Measurements from ENCODE around the gene DNM3.

Gene DNM3

DNA sequence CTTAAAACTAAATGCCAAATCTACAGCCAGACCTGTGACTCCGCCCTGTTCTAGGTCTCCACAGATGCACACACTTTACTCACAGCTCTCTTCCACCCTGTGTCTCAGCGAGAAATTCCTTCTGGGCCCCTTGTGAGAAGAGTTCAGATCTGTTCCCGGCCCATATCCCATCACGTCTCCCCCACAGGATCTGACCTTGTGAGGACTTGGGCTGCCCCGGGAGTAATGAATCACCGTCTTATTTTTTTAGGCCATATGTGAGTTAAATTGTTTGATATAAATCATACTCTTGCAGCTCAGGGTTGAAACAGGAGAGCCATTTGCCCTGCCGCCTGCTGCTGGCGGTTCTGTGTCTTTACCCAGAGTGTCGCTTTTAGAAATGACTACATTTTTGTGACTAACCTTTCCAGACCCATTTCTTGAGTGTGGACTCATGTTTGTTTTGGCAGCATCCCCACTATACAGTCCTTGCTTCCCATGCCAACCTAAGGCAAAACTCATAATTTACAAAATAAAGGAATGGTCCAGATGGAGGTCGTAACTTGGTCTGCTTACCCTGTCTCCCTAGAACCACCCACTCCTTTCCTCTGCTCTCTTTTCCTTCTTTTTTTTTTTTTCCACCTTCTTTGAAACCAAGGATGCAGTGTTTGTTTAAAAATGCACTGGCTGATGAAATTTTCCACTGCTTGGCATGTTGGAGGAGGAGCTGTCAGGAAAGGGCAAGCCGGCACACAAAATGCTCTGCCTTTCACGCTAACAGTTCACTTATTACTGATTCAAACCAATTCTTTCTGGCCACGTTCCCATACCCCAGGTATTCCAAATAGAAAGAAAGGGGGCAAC is 481.1 kb downstream of the DNM3 start:
- no peak for DNase-seq (ENCODE audit: low read depth, low spot score)

DNA sequence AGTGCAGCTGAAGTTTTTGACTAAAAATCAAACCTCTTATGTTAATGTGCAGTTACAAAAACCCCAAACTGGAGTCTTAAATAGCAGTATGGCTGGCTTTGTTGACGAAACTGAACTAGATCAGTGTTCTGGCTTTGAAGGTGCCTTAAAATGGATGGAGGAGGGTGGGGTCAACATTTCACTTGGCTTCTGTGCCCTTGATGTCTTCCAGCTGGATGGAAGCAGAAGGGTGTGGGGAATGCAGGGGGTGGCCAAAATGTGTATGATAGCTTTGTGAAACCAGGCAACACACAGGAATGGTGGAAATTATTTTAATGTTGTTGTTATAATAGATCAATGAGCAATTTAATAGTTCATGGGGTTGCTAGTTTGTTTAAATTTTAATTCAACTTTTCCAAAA is 482.4 kb downstream of the DNM3 start:
- DNase-seq (ENCODE audit: low read depth, low spot score): no peak

GRCh38 chr1:172324086-172324485 is 482.8 kb downstream of the DNM3 start:
- DNase-seq (ENCODE audit: low read depth, low spot score): no peak

GRCh38 chr1:172324761-172325160 is 483.5 kb downstream of the DNM3 start:
- no peak for DNase-seq (ENCODE audit: low read depth, low spot score)

GRCh38 chr1:172325531-172325930 is 484.2 kb downstream of the DNM3 start:
- no peak for DNase-seq (ENCODE audit: low read depth, low spot score)

GRCh38 chr1:172326136-172326535 is 484.8 kb downstream of the DNM3 start:
- DNase-seq (ENCODE audit: low read depth, low spot score): no peak

GRCh38 chr1:172328266-172328665 is 487.0 kb downstream of the DNM3 start:
- DNase-seq (ENCODE audit: low read depth, low spot score): no peak

GRCh38 chr1:172332230-172332629 is 490.9 kb downstream of the DNM3 start:
- DNase-seq (ENCODE audit: low read depth, low spot score): no peak

DNA sequence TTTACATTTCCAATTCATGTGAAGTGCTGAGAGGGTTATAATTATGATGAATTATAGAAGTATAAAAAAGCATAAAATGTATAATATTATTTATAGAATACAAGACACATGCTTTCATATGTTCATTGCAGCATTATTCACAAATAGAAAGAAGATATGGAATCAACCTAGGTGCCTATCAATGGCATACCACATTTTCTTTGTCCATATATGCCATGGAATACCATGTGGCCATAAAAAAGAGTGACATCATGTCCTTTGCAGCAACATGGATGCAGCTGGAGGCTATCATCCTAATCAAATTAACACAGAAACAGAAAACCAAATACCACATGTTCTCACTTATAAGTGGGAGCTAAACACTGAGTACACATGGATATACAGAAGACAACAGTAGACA is 494.1 kb downstream of the DNM3 start:
- DNase-seq (ENCODE audit: low read depth, low spot score): no peak

DNA sequence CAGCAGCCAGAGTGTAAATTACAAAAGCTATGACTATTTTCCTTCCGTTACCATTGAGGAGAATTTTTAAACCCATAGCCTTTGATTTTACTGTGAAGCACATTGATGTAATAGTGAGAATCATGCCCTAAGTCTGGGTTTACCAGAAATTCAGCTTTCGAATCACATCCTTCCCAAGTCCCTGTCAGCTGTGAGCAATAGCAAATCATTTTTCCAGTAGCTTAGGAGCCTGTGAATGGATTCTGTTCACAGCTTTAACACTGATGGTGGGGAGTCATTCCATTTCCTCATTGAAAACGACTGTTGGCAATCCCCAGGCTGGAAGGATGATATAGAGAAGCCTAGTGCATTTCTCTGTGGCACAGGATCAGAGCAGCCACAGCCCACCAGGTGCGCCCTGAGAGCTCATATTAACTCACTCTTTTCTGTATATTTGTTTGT is 497.0 kb downstream of the DNM3 start:
- DNase-seq (ENCODE audit: low read depth, low spot score): no peak

GRCh38 chr1:172339842-172340241 is 498.5 kb downstream of the DNM3 start:
- DNase-seq (ENCODE audit: low read depth, low spot score): no peak

DNA sequence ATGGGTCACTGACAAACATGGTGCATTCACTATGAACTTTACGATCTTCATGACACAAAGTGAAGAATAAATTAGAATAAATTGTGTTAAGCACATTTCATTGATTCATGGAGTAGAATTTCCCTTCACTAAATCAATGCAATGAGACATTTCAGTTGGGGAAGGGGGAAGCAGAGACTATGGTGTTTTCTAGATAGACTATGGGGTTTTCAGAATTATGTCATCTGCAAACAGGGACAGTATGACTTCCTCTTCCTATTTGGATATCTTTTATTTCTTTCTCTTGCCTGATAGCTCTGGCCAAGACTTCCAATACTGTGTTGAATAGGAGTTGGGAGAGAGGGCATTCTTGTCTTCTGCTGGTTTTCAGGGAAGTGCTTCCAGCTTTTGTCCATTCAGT is 499.2 kb downstream of the DNM3 start:
- DNase-seq (ENCODE audit: low read depth, low spot score): no peak

- no peak for DNase-seq (ENCODE audit: low read depth, low spot score)
Measured at GRCh38 chr1:172341697-172342096, 500.4 kb downstream of the DNM3 start.

DNA sequence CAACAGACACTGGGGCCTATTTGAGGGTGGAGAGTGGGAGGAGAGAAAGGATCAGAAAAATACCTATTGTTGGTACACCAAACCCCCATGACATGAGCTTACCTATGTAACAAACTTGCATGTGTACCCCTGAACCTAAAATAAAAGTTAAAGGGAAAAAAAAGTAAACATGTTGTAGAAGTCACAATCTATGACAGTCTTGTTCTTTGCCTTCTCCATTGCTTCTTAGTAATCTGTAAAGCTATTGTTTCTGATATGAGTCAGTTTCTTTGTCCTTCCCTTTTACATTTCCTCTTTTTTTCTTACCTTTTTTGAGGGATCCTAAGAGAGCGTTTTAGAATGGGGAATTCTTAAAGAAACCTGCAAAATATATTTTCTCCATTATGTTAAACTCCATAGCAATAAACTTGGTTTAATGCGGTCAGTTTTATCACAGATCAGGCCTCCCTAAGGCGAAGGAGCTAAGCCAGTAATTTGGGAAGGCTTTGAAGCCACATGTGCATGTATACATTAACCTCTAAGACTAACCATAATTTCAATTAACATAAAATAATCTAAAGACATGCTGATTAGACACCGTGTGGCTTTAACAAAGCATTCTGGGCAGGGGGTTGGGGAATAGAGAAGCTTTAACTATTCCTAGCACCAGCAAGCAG is 501.4 kb downstream of the DNM3 start:
- no peak for DNase-seq (ENCODE audit: low read depth, low spot score)

GRCh38 chr1:172343240-172344160 is 502.2 kb downstream of the DNM3 start:
- no peak for DNase-seq (ENCODE audit: low read depth, low spot score)

DNA sequence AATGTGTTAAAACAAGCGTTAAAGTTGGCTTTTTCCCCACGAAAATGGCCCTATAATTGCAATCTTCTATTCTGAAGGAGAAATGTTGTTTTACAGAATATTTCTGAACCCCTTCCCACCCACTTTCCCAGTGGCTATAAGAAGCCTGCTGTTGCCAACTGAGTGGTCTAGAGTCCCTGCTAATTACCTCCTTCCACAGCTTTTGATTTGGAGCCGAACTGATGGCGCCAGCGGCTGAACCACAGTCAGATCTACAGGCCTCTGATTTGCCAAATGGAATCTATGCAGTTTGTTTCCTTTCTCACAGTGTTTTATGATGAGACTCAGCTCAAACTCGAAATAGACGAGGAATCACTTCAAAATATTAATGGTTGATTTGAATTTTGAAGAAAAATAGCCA is 503.1 kb downstream of the DNM3 start:
- no peak for DNase-seq (ENCODE audit: low read depth, low spot score)

DNA sequence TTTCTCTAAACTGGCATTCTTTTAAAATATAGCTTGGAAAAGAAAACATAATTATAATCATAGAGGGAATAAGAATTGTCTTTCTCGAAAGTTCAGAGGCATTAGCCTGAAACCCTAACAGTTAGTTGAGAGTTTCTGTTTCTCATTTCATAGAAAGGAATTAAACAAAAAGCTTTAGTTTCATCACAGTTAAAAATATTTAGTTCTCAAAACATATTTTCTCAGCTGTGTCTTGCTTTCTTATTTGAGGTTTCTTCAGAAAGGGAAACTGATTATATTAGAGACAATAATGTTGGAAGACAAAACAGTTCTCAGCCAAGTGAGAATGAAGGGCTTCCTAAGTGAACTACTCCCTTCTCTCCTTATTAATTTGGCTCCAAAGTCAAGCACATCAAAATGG is 503.8 kb downstream of the DNM3 start:
- no peak for DNase-seq (ENCODE audit: low read depth, low spot score)

GRCh38 chr1:172347416-172347815 is 506.1 kb downstream of the DNM3 start:
- no peak for DNase-seq (ENCODE audit: low read depth, low spot score)

DNA sequence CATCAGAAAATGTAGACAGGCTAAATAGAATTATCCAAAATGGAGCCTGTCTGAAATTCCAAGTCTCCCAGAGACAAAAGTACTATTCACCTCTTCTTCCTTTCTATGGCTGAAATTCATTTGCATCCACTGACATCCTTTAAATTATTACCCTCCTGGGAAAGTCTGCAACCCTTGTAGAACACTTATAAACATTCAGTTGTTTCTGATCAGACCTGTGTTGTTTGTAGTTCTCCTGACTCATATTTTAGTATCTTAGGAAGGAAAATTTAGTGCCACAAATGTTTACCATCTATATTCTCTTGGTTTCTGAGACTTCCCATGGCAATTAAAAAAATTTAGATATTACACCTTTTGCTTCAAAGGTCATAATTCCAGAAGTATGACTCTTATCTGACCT is 509.6 kb downstream of the DNM3 start:
- DNase-seq (ENCODE audit: low read depth, low spot score): no peak

- no peak for DNase-seq (ENCODE audit: low read depth, low spot score)
Measured at GRCh38 chr1:172351346-172351745, 510.0 kb downstream of the DNM3 start.

GRCh38 chr1:172351754-172352161 is 510.5 kb downstream of the DNM3 start:
- DNase-seq (ENCODE audit: low read depth, low spot score): no peak

GRCh38 chr1:172352435-172352834 is 511.1 kb downstream of the DNM3 start:
- DNase-seq (ENCODE audit: low read depth, low spot score): no peak

Measured in iPS DF 19.7 (cell line).